PC-3 (cell line): ENCODE data around the gene MAST4. TPM values are rescaled to one million over a fixed set of nuclear protein-coding genes. Genes with fewer than 3 reads are reported as not detected.

Source experiments
- ATAC-seq: fragments of 200-7000 bp; cut with Tn5 transposase; 2 replicates; pipeline ENCODE4 v1.9.1; 2020; ENCODE audit warnings: mild to moderate bottlenecking, moderate library complexity
- BruUV-seq: library from RNA; stranded (reverse); fragments of 400-500 nt; replicated peaks from 2 replicates; lab custom pipeline; 2021; lab: Mats Ljungman, UMichigan
- CTCF ChIA-PET: fragments of 300-600 bp; sonication (Branson Sonifier 250); formaldehyde crosslinking; loops from one replicate; lab custom pipeline; 2022; ENCODE audit warnings: antibody characterized with exemption; lab: Charles Lee
- POLR2A ChIA-PET: fragments of 300-600 bp; sonication (Branson Sonifier 250); formaldehyde crosslinking; loops from one replicate; lab custom pipeline; 2022; ENCODE audit warnings: antibody characterized with exemption; ENCODE audit not compliant: unreplicated experiment; lab: Charles Lee
- DNase-seq: peaks from one replicate; pipeline ENCODE4 v3.0.0-alpha.2; 2015
- H2AFZ ChIP-seq: fragments of 300-600 bp; sonication (generic); 2 replicates; pipeline ENCODE4 v1.6.0; 2016; ENCODE audit warnings: antibody characterized with exemption, low read length
- H3F3A ChIP-seq: fragments of 300-600 bp; sonication (generic); one replicate; pipeline ENCODE4 v1.6.0; 2017; ENCODE audit warnings: antibody characterized with exemption, low read length, control low read depth, mild to moderate bottlenecking; ENCODE audit not compliant: unreplicated experiment
- H3K27ac ChIP-seq: fragments of 300-600 bp; sonication (generic); 2 replicates; pipeline ENCODE4 v1.5.1; 2016; ENCODE audit warnings: mild to moderate bottlenecking, low read length
- H3K27me3 ChIP-seq: fragments of 300-600 bp; sonication (generic); 2 replicates; pipeline ENCODE4 v1.6.1; 2016; ENCODE audit warnings: low read length, mixed read lengths
- H3K36me3 ChIP-seq: fragments of 300-600 bp; sonication (generic); 2 replicates; pipeline ENCODE4 v1.6.1; 2016; ENCODE audit warnings: low read depth, mixed run types, low read length, mixed read lengths
- H3K4me1 ChIP-seq: fragments of 300-600 bp; sonication (generic); 2 replicates; pipeline ENCODE4 v1.5.1; 2016; ENCODE audit warnings: low read length; ENCODE audit not compliant: insufficient read depth
- H3K4me2 ChIP-seq: fragments of 300-600 bp; sonication (generic); 2 replicates; pipeline ENCODE4 v1.6.0; 2016; ENCODE audit warnings: low read length
- H3K4me3 ChIP-seq: fragments of 300-600 bp; sonication (generic); 2 replicates; pipeline ENCODE4 v1.5.1; 2016; ENCODE audit warnings: mild to moderate bottlenecking, low read length, mixed read lengths
- H3K79me2 ChIP-seq: fragments of 300-600 bp; sonication (generic); 2 replicates; pipeline ENCODE4 v1.6.1; 2017; ENCODE audit warnings: low read length, mixed read lengths
- H3K9ac ChIP-seq: fragments of 300-600 bp; sonication (generic); 2 replicates; pipeline ENCODE4 v1.6.0; 2016; ENCODE audit warnings: mild to moderate bottlenecking, low read length
- H3K9me2 ChIP-seq: fragments of 300-600 bp; sonication (generic); replicated peaks from 2 replicates; pipeline ENCODE4 v1.6.1; 2016; ENCODE audit warnings: mixed run types, low read length, mixed read lengths
- H3K9me3 ChIP-seq: fragments of 300-600 bp; sonication (generic); 2 replicates; pipeline ENCODE4 v1.6.1; 2016; ENCODE audit warnings: low read length, mixed read lengths
- H4K20me1 ChIP-seq: fragments of 300-600 bp; sonication (generic); 2 replicates; pipeline ENCODE4 v1.6.1; 2016; ENCODE audit warnings: low read length, mixed read lengths
- EZH2 ChIP-seq: fragments of 300-600 bp; sonication (generic); IDR thresholded peaks from one replicate; pipeline ENCODE4 v1.6.1; 2017; ENCODE audit warnings: antibody characterized with exemption, mild to moderate bottlenecking, low read length; ENCODE audit not compliant: unreplicated experiment
- EZH2phosphoT487 ChIP-seq: fragments of 300-600 bp; sonication (generic); IDR thresholded peaks from 2 replicates; pipeline ENCODE4 v1.6.1; 2018; ENCODE audit warnings: mild to moderate bottlenecking, antibody characterized with exemption, low read length, borderline replicate concordance
- intact Hi-C: fragments of 100-400 bp; cut with micrococcal nuclease; formaldehyde crosslinking; loops from 2 replicates; pipeline ENCODE4 v1.9.0; 2023
- total RNA-seq: library from RNA; depleted of rRNA; stranded (reverse); fragments of >200 nt; gene quantifications from 2 replicates; pipeline ENCODE4 v1.2.3, GENCODE V29; 2014
- TF ChIP-seq, protein P1 (sequence below): fragments of 300-600 bp; sonication (generic); conservative IDR thresholded peaks from 2 replicates; pipeline ENCODE4 v1.5.1; 2017; ENCODE audit warnings: antibody characterized with exemption, low read depth, mild to moderate bottlenecking, low read length

MAST4 gene
- total RNA-seq, 1 experiment from 2014 or later: 7.9 TPM

DNA sequence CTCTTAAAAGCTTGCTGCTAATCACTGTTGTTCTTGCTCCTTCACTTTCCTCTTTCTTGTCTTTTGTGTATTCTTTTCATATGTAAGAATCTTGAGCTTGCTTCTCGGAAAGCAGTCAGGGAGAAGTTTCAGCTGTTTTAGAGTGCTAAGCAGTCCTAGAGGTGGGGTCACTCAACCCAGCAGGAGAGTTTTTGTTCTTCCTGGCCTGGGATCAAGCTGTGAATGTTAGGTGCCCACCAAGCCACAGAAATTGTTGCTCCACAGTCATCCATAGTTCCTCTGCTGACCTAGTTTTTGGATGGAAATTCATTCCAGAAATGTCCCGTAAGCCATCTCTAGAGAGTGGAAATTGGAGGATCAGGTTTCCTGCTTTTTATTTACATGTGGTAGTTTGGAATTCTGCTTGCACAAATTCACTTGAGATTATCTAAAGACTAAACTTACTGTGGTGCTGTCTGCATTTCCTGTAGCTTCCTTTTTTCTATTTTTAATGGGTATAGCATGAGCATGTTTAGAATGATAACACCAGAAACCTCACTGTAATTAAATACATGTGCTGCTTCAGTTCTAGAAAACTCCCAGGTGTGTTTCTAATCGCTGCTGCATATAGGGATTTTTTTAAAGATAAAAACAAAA lies 108.7 kb downstream of the MAST4 start:
- POLR2A ChIA-PET: no interaction called here
- H4K20me1 ChIP-seq: no peaks in the 10 kb centered on the region
- no peaks in the 10 kb centered on the region for H3K4me1 ChIP-seq
- no peaks in the 10 kb centered on the region for H3K79me2 ChIP-seq
- H2AFZ ChIP-seq: no peak overlapping the region
- no peaks in the 10 kb centered on the region for H3K9me2 ChIP-seq
- H3K4me2 ChIP-seq: no peak overlapping the region
- H3K9ac ChIP-seq: no peak overlapping the region
- no peaks in the 10 kb centered on the region for H3K27me3 ChIP-seq
- no peaks in the 10 kb centered on the region for H3K9me3 ChIP-seq
- ATAC-seq (no peak), DNase-seq (no peak)
- no peak for TF ChIP-seq EZH2phosphoT487
- no peak for TF ChIP-seq EZH2
- TF ChIP-seq, protein P1, sequence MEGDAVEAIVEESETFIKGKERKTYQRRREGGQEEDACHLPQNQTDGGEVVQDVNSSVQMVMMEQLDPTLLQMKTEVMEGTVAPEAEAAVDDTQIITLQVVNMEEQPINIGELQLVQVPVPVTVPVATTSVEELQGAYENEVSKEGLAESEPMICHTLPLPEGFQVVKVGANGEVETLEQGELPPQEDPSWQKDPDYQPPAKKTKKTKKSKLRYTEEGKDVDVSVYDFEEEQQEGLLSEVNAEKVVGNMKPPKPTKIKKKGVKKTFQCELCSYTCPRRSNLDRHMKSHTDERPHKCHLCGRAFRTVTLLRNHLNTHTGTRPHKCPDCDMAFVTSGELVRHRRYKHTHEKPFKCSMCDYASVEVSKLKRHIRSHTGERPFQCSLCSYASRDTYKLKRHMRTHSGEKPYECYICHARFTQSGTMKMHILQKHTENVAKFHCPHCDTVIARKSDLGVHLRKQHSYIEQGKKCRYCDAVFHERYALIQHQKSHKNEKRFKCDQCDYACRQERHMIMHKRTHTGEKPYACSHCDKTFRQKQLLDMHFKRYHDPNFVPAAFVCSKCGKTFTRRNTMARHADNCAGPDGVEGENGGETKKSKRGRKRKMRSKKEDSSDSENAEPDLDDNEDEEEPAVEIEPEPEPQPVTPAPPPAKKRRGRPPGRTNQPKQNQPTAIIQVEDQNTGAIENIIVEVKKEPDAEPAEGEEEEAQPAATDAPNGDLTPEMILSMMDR: no peak
- no peak overlapping the region for H3K4me3 ChIP-seq
- H3K27ac ChIP-seq: no peak overlapping the region
- intact Hi-C loops: no loop called here
- no TSS peak for BruUV-seq
- H3K36me3 ChIP-seq: no peaks in the 10 kb centered on the region
- CTCF ChIA-PET: no interaction called here
- no peaks in the 10 kb centered on the region for H3F3A ChIP-seq

DNA sequence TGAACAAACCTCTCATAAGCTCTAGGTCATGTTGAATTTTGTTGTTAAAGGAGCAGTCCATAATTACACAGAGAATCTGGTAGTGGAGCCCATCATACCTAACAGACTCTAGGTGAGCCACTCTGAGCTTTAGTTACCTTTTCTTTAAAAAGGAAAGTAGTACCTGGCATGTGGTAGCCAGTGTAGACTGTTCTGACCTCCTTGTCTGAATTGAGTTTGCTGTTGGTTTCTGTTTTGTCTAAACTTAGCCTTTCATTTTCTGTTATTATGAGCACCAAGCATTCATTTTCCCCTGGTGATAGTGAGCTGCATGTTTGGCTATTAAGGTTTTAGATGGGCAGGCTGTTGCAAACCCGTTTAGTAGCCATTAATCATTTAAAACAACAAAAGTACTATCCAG lies 112.2 kb downstream of the MAST4 start:
- intact Hi-C loops: no loop called here
- CTCF ChIA-PET: no interaction called here
- POLR2A ChIA-PET: no interaction called here

DNA sequence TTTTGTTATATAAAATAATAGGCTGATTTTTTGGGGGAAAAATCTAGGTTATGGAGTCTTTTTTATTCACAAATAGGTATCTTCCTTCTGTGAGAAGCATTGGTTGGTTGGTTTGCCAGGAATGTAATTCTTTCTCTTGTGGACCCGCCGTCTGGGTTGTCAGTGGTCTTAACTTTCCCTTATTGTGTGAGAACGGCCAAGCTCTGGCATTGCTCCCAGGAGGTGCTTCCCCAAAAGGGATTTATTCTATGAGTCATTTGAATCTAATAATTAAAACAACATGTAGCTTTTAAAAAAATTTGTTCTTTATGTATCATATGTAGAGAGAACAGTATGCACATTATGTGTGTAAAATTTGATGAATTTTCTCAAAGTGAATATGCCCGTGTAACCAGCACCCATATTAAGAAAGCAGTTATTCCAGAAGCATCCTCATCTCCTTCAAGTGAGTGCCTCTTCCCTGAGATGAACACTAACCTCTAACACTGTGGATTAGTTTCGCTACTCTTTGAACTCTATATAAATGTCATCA lies 114.4 kb downstream of the MAST4 start:
- H4K20me1 ChIP-seq: no peaks in the 10 kb centered on the region
- no peak for TF ChIP-seq EZH2
- TF ChIP-seq, protein P1: no peak
- no peak for TF ChIP-seq EZH2phosphoT487
- H3K79me2 ChIP-seq: no peaks in the 10 kb centered on the region
- BruUV-seq: no TSS peak
- DNase-seq (no peak), ATAC-seq (no peak)
- CTCF ChIA-PET: no interaction called here
- no peak overlapping the region for H2AFZ ChIP-seq
- intact Hi-C loops: no loop called here
- H3K4me2 ChIP-seq: no peak overlapping the region
- H3K9me3 ChIP-seq: no peaks in the 10 kb centered on the region
- no peaks in the 10 kb centered on the region for H3K27me3 ChIP-seq
- H3K36me3 ChIP-seq: no peaks in the 10 kb centered on the region
- no peak overlapping the region for H3K27ac ChIP-seq
- POLR2A ChIA-PET: no interaction called here
- H3K9me2 ChIP-seq: no peaks in the 10 kb centered on the region
- H3K9ac ChIP-seq: no peak overlapping the region
- H3K4me1 ChIP-seq: no peaks in the 10 kb centered on the region
- no peaks in the 10 kb centered on the region for H3F3A ChIP-seq
- no peak overlapping the region for H3K4me3 ChIP-seq

More for the DNA sequence above, 112.2 kb downstream of the MAST4 start:
- TF ChIP-seq EZH2: no peak
- TF ChIP-seq EZH2phosphoT487: no peak
- TF ChIP-seq, protein P1: no peak
- ATAC-seq (no peak), DNase-seq (no peak)
- Histone ChIP-seq H3K36me3 (no peaks in the 10 kb centered on the region), H2AFZ (no peak overlapping the region), H3K27ac (no peak overlapping the region), H3F3A (no peaks in the 10 kb centered on the region), H3K4me1 (no peaks in the 10 kb centered on the region), H3K4me3 (no peak overlapping the region), H3K4me2 (no peak overlapping the region), H4K20me1 (no peaks in the 10 kb centered on the region), H3K9me2 (no peaks in the 10 kb centered on the region), H3K9ac (no peak overlapping the region), H3K79me2 (no peaks in the 10 kb centered on the region), H3K27me3 (no peaks in the 10 kb centered on the region), H3K9me3 (no peaks in the 10 kb centered on the region)
- no TSS peak for BruUV-seq
